A204.1 (cell line): ENCODE results near the gene MLST8.
"Not testable (repeated sequence)": the region's sequence is repeated elsewhere in the genome, so short reads cannot be mapped to it uniquely, and the experiment has no call there.

Experiments used
- FAIRE-seq: peaks from 2 replicates; lab custom pipeline; 2012; peaks lifted over from hg19 to GRCh38; lab: Jason Lieb, UNC

Gene MLST8

DNA sequence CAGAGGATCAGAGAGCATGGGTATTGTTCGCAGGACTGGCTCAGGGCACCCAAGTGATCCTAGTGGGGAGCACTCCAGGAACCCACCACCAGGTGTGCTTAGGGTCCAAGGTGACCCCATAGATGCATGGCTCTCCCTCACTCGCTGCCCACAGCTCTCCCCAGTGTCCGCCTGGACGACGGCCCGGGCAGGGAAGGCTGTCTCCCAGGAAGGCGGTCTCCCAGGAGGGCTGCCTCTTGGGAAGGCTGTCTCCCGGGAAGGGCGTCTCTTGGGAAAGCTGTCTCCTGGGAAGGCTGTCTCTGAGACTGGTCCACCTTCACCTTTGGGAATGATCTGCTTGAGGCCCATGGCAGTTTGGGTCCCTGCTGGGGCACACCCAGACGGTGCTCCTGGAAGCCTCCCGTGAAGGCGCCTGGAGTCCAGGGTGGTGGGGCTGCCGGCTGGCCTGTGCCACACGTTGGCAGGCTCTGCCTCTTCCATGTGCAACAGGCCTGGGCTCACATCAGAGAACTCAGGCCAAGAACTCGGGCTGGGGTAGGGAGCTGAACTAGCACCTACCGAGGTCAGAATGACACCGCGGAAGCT, 41.1 kb downstream of the MLST8 start:
- FAIRE-seq: no peak

DNA sequence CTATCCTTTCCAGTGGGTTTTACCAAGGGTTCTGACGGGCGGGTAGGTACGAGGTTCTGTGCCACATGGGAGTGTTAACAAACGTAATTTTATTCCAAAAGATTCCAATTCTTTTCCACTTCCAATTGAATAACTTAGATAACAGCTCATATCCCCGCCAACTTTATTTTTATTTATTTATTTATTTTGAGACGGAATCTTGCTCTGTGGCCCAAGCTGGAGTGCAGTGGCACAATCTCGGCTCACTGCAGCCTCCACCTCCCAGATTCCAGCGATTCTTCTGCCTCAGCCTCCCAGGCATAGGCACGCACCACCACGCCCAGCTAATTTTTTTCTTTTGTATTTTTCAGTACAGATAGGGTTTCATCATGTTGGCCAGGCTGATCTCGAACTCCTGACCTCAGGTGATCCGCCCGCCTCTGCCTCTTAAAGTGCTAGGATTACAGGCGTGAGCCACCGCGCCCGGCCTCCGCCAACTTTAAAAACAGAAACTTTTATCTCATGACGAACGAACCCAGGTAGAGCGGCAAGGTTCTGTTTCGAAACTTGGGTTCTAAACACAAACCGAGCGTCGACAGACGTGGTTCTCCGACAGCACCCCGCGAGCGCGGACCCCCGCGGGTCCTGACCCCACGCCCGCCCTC, 45.5 kb downstream of the MLST8 start:
- FAIRE-seq: no peak

DNA sequence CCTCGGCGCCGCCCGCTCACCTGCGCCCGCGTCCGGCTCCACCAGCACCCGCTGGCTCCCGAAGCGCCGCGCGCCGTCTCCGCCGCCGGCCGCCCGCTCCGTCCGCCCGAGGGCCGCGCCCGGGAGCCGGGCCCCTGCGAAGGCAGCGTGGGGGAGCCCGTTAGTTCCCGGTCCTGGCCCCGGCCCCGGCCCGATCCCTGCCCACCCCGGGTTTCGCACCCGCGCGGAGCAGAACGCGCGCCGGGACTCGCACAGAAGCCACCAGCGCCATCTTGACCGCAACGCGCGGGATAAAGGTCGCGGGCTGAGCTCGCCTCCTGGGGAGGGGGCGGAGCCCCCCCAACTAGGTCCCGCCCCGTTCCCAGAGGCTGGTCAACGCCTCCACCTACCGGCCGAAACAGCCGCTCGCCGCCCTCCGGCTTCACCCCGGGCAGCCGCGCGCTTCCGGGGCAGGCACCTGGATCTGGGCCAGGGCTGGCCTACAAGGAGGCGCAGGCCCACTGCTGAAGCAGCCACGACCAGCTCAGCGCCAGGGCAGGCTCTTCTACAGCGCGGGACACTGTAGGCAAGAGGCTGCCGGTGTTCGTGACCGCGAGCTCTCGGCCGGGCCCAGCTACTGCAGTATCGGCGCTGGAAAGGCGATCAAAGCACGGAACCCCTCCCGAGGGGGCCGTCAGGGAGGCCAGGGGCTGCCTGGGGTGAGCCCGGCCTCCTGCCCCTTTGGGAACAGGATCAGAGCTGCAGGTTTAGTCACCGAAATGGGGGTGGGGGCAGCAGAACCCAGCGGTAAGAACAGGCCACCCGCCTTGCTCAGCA, 46.2 kb downstream of the MLST8 start, which contains the start of gene ECI1:
ECI1 (minus strand) TSS at position 292 of the 816 bp plus-strand sequence; CDS start at position 271, 21 bp downstream.
- FAIRE-seq: peak; percentile 87

DNA sequence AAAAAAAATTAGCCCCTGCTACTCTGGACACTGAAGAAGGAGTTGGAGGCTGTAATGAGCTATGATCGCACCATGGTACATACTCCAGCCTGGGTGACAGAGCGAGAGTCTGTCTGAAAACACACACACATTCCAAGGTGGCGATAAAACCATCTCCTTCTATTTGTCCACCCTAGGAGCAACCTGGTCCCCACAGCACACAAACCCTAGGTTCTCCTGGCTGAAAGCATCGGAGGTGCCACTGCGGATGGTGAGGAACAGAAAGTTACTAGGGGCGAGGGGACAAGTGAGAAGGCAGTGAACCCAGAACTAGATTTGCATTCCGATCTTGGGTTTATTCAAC, 47.5 kb downstream of the MLST8 start:
- no peak for FAIRE-seq

DNA sequence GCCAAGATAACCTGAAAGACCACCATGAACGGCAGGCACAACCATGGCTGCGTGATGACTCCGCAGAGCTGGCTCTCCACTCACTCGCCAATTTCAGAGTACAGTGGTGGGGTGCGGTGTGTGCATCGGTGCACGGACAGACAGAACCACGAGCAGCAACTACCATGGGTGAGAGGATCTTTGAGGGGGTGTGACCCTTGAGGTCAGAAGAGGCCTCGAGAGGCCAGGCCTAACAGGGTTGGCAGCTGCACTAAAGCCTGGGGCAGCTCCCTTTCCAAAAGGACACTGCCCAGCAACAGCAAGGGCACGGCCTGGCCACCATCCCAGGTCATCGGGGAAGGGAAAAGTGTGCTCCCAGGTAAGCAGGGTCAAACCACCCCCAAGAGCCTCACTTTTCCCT, 48.0 kb downstream of the MLST8 start:
- FAIRE-seq: no peak

DNA sequence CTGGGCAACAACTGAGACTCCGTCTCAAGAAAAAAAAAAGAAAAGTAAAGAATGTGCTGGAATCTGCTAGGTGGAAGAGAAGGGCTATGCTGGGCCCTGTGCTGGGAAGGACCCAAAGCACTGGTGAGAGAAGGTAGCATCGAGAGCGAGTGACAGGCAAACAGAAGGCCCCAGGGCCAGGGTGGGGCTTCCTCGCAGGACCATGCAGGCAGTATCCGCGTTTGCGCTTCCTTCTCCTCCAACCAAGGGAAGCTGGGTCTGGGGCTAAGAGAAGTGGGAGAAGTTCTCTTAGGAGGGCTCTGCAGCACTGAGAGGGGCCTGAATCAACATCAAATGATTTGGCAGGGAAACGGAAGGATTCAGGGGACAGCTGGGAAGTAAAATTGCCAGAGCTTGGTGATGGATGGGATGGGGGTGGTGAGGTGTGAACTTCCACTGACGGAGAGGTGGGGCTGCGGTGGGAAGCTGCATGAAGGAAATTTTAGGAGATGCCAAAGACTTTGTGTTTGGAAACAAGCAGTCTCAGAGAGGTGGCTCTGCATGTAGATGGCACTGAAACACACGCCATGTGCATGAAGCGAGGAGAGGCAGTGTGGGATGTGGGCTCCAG, 51.4 kb downstream of the MLST8 start:
- FAIRE-seq: no peak

DNA sequence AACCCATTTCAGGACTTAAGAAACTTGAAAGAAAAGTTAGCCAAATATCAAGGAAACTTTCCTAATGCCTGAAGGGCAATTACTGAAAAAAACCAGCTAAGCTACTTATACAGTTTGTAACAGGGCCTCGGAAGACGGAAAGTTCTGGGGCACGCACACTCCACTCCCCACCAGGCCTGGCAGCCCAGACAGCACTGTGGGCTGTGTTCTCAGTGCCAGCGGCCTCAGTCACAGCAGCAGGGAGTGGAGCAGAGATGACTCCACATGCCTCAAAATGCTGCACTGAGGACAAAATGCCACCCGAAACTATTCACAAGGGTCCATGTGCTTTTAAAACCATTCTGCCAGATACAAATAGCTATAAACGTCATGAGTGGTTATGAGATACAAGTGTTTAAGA, 52.5 kb downstream of the MLST8 start:
- FAIRE-seq: no peak

DNA sequence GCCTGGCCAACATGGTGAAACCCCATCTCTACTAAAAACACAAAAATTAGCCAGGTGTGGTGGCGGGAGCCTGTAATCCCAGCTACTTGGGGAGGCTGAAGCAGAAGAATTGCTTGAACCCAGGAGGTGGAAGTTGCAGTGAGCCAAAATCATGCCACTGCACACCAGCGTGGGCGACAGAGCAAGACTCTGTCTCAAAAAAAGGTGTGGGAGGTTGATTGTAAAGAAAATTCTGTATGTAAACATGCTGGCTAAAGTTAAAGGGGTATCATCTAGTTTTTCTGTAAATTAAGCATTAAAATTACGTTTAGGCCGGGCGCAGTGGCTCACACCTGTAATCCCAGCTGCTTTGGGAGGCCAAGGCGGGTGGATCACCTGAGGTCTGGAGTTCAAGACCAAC, 53.3 kb downstream of the MLST8 start:
- not testable (repeated sequence) for FAIRE-seq
